ENCODE measurements around the gene MYLK.

MYLK gene

DNA sequence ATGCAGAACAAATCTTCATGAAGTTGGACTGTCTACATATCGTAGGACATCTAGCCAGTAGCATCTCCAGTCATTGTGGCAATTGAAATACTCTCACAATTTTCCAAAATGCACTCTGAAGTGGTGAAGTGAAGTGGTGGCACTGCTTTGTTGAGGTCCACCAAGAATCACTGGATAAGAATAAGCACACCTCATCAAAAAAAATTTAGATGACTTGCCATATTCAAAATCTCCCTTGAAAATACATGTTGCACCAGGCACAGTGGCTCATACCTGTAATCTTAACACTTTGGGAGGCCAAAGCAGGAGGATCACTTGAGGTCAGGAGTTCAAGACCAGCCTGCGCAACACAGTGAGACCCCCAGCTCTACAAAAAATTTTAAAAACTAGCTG, 312.2 kb downstream of the MYLK start:
- no peak for DNase-seq

DNA sequence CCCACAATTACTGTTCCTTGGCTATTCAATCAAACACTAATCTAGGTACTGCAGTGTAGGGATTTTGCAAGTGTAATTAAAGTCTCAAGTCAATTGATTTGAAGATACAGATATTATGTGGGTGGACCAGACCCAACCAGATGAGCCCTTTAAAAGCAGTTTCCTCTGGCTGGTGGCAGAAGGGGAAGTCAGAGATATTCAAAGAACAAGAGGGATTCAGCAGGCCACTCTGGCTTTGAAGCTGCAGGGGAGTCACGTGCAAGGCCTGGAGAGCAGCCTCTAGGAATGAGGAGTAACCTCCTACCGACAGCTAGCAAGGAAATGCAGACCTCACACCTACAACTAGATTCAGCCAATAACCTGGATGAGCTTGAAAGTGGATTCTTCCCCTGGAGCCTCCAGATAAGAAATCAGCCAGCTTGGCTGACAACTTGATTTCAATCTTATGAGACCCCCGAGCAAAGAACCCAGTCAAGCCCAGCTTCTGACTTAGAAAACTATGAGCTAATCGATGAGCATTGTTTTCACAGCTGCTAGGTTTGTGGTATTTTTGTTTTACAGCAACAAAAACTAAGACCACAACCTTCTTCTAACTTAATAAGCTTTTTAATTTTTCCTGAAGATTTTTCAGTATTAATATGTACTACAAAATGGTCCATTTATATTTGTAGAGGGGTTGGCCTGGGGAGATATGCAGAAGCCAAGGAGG, 312.7 kb downstream of the MYLK start:
- no peak for DNase-seq

DNA sequence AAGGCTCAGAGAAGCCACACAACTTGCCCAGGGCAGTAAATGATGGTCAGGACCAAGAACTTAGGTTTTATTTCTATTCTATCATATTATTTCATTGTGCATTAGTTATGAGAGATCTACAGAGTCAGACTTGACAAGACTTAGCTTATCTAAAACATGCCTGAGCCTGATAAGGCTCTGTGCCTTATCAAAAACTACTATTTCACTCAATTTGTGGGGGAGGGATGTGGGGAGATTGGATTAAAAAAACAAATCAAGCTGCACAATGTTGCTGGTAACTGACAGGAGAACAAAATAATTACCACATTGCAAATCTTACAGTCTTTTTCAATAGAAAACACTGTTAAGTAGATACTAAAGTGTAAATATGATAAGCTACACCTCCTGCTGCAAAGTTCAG, 315.3 kb downstream of the MYLK start:
- DNase-seq = no peak

DNA sequence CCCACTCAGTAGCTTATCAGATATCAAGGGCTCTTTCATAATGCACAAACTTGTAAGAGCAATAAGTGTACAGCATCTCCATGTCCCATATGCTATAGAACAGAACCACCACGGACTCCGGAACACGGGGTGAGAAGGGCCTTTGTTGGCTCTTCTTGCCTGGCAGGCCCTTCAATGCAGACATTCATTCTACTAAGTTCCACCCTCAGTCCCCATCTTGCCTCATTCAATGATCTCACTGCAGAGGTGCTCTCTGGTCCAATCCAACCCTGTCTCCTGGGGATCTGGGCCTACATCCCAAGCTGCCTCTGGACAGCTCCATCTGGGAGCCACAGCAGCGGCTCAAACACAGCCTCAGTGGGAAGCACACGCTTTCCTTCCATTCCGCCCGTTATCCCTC, 316.1 kb downstream of the MYLK start:
- DNase-seq = no peak

DNA sequence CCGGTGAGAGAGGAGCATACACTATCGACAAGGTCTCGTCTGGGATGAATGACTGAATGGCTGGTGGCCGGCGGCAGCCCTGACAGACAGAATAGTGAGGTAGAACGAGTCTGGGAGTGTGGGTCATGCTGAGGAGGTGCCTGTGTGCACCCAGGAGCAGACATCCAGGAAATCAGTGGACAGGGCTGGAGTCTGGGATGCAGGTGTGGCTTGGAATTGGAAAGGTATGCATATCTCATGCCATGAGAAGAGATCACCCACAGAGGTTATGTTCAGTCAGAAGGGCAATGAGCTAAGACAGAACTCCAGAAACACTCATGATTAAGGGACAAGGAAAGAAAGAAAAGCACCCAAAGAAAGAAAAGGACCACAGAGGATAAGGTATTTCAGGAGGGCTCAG, 320.1 kb downstream of the MYLK start:
- DNase-seq = no peak

DNA sequence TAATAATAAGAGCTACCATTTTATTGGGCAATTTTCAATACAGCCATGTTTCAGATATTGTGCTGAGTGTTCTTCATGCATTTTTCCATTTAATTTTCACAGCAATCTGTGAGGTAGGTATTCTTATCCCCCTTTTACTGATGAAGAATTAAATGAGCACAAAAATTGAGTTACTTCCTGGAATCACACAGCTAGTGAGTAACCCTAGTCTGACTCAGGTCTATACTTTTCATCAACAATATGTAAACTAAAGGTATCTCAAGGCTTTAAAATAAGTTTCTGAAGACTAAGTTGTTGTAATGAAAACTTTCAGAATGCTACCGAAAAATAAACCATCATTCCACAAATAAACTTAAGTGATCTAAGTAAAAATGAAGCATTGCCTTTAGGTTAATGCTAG, 321.6 kb downstream of the MYLK start:
- DNase-seq = no peak

DNA sequence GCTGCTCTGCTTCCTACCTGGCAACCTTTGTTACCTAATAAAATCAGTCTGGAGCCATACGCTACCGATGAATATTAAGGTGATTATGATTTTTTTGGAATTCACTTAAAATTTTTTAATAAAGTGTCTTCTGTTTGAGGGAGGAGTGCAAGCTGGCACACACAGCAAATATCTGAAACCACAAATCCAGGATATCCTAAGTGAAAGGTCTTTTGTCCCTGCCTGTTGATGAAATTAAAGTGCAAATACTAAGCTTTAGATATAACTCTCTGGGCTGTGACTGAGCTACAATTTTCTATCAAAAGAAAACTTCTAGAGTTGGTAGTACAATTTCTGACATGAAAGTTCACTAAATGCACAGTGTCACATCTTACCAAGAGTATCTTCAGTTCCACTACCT, 322.9 kb downstream of the MYLK start:
- no peak for DNase-seq

Data from EL (cell line).